HG02623 (cell line): ENCODE results near the gene TTC24.
"Not testable (repeated sequence)": the region's sequence is repeated elsewhere in the genome, so short reads cannot be mapped to it uniquely, and the experiment has no call there.

Experiments
- ATAC-seq: cut with Tn5 transposase; IDR thresholded peaks from one replicate; pipeline ENCODE4 v1.9.1; 2021; ENCODE audit warnings: moderate library complexity; ENCODE audit not compliant: unreplicated experiment

The TTC24 gene

DNA sequence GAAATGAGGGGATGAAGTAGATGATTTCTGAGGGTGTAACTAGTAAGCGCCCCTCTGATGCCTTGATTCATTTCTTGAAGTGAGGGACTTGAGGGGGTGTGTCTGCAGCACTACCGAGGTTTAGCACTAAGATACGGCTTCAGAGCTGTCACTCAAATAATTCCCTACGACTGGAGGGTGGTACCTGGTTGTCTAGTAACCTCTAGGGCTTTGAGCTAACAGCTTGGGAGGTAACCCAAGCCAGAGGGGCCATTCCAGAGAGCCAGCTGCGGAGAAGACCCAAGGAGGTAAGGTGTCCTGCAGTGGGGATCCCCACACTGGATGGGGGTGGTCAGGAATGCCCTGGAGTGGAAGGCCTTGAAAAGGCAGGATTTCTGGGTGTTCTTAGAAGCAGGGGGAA, at the start of gene TTC24:
TSS of gene TTC24 (plus strand) at position 252 of the 400 bp plus-strand sequence. CDS start 1,642 bp downstream, outside the sequence.
- ATAC-seq, result no peak

DNA sequence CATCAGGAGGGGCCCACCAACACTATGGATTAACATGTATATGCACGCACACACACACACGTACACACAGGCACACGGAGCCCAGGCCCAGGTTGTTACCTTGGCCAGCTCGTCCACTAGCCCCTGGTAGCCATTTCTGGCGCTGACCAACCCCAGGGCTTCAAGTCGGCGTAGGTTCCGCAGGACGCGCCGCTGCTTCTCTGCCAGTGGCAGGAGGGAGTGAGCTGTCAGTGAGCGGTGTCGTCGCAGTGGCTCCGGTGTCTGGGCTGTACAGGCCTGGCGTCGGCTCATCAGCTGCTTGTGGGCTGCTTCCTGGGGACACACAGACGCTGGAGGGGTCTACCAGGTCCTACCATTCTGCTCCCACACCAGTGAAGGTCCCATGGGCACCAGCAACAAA, 49.5 kb upstream of the TTC24 start:
- no peak for ATAC-seq

DNA sequence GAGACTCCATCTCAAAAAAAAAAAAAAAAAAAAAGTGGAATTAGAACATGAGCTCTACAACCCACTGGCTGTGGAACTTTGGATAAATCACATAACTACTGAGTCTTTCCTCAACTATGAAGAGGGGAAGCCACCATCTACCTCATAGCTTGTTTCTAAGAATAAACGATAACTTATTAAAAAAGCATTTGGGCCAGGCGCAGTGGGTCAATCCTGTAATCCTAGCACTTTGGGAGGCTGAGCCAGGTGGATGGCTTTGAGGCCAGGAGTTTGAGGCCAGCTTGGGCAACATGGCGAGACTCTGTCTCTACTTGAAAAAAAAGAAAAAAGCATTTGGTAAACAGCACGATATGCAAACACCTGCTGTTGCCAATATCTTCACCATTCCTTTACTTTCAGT, 47.1 kb upstream of the TTC24 start:
- ATAC-seq, result no peak

DNA sequence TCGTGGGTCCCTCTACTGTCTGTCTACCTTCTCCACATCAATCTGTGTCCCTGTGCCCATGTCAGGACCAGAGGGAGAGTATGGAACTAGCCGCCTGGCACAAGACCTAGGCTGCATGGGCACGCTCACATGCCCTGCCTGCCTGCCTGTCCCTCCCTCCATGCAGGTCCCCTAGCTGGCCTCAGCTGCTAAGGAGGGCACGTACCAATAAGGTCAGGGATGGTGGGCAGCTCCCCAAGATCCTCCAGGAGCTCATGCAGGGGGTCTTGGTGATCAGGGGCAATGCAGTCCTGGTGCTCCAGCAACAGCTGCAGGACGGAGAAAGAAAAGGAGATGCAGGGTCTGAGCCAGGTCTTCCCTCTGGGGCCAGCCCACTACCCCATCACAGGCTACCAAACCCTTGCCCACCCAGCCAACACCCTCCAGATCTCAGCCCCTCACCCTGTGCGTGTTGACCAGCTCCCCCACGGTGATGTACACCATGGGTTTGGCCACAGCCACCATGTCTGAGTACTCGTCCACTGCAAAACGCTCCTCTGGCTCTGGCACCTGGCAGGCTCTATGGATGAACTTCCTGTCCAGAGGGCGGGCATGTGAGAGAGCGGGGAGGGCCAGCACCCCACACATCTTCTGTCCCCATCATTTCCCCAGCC, 45.8 kb upstream of the TTC24 start:
- no peak for ATAC-seq

DNA sequence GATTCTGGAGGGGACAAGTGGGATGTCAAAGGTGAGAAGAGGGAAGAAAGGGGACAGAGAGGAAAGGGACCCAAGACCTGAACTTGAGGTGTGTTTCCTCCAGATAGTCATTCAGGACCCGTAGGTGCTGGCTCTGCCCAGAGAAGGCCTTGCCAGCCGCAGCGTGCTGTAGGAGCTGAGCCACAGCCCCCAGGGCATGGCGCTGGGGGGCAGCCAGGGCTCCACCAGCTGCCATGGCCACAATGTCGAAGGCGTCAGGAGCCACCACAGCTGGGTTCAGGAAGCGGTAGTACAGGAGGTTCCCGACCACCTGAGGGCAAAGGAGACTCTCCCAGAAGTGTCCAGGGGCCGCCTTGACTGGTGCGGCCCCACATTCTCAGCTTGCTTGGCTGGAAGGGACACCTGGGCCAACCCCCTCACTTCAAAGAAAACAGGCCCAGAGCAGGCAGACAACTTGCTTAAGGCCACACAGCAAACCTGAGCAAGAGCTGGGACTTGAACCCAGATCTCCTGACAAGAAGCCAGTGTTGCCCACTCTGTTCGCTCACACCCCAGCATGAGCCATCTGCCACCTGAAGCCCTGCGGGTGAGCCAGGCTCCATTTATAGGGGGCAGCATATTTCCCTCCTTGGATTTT, 45.0 kb upstream of the TTC24 start:
- ATAC-seq, result no peak

DNA sequence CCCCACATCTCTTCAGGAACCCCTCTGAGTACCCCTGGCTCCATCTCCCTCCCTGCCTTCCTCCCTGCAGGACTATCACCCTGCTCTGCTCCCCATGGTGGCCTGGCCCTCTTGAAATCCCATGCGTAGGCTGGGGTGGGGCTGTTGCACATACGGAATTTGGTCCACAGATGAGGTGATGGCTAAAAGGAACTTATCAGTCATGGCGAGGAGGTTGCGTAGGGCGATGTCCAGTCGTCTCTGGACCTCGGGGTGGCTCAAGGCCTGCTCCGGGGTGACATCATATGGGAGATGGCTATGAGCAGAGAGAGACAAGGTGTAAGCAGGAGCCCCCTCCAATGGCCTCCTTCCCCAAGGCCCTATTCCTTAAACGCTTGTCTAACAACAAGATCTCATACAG, 42.5 kb upstream of the TTC24 start:
- no peak for ATAC-seq

DNA sequence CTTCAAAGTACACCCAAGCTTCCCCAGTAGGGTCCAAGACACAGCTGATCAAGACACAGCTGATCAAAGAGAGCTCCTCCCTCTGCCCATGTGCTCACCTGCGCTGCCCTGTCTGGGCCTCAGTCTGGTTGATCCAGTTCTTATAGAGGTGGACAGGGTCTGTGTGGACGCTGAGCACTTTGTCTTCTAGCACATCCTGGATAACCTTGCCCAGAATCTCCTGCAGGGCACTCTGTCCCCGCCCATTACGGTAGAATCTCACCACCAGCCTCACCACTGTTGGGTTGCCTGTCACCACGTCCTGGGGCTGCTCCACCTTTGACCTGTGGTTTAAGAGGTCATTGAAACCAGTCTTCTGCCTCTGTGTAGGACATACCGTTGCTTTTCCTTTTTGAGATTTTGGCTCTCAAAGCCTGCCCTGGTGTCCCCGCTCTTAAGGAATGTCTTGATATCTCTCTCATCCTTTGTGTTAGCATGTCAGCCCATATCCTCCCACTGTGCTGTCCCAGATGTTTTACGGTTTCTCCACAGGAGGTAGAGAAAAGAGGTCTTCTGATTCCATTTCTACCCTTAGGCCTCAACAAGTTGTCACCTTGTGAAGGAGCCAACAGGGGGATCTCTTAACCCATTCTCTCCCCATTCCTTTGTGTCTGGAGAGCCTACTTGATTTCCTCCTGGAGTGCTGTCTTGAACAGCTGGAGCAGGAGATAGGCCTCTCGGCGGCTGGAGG, 40.6 kb upstream of the TTC24 start:
- ATAC-seq, result no peak

DNA sequence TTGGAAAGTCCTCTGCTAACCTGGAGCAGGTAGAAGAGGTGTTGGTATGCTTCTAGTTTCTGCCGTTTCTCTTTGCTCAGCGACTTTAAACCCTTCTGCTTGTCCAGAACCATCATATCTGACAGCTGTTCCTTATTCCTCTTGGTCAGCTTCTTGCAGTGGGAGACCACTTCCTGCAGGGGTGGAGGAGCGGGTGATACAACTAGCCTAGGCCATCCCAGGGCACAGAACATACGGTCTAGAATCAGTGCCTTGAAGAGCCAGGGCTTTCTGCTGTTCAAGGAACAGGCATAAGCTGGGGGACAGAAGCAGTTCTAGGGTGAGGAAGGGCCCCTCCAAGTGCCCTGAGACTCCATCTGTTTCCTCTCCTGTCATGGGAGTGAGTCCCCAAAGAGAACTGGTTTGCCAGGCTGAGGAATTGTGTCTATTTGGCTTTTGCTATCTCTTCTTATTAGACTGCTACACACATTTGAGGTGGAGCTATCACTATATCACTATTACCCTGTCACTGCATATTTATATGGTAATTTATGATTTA, 39.6 kb upstream of the TTC24 start:
- no peak for ATAC-seq

DNA sequence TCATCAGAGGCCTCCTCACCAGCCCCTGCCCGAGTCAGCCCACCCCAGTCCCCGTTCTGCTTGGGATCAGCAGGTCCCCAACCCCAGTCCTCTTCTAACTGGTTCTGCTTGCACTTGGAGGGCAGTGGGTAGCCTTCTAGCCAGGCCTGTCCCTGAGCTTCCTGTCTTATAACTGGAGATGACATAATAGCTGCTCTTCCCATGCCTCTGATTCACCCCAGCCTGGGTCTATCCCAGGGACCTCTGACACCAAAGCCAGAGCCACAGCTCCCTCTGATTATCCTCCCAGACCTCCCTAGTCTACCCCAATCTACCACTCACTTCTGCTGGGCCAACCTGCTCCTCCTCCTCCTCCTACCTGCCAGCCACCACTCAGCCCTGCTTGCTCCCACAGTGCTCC, 38.6 kb upstream of the TTC24 start:
- no peak for ATAC-seq

DNA sequence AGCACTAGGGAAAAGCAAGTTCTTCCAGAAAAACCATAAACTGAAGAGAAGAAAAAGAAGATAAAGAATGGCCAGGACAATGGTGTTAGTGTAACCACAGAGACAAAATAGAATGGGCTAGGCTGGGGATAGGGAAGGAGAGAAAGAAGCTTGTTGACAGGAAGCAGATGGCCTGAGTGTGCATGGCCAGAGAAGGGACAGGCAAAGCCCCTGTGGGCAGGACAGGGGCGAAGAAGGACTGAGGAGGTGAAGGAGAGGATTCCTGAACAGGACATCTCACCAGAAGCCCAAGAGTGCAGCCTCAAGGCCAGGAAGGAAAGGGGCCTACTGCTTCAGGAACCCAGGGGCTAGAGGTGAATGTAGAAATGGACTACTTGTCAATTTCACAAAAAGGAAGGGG, 36.5 kb upstream of the TTC24 start:
- ATAC-seq, result no peak

DNA sequence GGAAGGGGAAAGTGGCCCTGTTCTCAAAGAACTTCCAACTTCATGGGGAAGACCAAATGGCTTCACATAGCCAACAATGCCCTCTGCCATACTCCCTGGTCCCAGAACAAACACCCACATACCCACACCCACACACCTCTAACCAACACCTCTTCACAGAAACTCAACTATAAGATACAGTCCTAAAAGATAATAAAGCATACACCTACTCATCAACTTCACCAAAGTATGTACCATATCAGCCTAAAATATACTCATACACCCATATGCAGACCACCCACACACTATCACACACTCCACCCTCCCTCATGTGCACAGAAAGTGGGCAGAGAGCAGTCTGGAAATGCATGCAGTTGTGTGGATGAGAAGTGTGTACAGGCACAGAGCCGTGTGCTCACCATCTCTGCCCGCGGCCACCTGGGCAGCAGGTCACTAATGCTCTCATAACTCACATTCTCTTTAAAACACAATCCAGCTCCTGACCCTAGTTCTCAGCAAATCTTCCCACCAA, 34.9 kb upstream of the TTC24 start:
- ATAC-seq, result no peak

DNA sequence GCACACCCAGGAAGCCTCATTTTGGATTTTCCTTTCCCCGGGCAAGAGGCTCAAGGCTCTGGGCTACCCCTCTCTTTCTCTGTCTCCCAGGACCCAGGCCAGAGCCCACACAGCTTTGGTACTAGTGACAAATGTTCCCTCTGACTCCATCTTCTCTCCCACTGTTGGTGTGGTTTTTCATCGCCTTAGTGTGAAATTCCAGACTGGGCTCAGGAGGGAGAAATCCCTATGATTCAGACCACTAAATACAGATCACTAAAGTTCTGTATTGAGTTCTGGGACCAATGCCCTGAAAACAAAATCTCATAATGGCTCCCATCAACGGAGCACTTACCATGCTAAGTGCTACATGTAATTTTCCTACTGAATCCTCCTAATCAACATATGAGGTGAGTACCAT, 33.3 kb upstream of the TTC24 start:
- no peak for ATAC-seq

DNA sequence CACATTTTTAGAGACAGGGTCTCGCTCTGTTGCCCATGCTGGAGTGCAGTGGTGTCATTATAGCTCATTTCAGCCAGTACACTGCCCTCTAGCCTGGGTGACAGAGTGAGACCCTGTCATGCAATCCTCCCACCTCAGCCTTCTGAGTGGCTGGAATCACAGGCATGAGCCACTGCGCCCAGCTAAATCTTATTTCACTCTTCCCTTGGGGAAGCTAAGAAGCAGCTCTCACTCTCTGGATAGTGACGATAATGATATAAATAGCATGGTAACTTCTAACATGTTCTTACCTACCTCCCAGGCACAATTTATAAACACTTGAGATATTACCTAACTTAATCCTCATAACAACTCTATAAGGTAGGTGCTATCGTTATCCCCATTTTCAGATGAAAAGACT, 32.1 kb upstream of the TTC24 start:
- ATAC-seq, result no peak

DNA sequence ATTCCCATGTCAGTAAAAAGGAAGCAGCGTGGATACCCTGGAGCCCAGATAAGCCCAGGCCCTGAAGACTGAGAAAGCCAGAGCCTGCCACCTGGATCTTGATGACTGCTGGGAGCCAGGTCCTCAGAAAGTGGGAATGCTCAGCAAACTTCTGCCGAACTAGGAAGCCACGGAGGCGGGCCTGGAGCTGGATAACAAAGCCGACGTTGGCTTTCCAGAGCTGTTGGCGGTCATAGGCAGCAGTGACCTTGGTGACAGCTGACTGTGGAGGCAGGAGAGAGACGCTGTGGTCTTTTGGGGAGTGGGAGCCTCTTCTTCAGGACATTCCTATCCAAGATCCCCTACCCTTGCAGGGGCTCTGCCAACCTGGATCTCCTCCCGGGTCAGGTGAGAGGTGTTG, 31.5 kb upstream of the TTC24 start:
- no peak for ATAC-seq

DNA sequence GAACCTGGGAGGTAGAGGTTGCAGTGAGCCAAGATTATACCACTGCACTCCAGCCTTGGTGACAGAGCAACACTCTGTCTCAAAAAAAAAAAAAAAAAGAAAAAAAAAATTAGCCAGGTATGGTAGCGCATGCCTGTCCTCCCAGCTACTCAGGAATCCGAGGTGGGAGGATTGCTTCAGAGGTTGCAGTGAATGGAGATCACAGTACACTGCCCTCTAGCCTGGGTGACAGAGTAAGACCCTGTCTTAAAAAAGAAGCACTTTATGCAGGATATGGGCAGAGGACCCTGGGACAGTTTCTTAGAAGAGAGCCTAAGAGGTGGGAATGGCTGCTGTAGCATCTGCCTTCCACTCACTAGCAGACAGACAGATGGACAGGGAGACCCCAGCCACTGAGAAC, 30.1 kb upstream of the TTC24 start:
- no peak for ATAC-seq

DNA sequence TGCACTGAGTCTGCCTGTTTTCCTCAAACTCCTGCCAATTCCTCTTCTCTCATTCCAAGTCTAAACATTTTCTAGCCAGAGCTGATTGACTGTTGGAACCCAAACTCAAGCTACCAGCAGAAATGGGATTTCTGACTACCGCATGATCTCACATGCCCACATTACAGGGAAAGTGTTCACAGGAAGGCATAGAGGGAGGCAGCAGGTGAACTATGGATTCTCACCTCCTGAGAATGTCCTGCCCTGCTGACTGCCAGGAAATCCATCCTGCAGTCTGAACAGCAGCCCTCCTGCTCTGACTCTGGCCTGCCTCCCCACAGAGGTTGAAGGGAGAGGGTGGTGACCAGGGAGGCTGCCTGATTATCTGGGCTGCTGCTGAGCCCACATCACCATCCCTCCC, 29.7 kb upstream of the TTC24 start:
- no peak for ATAC-seq

DNA sequence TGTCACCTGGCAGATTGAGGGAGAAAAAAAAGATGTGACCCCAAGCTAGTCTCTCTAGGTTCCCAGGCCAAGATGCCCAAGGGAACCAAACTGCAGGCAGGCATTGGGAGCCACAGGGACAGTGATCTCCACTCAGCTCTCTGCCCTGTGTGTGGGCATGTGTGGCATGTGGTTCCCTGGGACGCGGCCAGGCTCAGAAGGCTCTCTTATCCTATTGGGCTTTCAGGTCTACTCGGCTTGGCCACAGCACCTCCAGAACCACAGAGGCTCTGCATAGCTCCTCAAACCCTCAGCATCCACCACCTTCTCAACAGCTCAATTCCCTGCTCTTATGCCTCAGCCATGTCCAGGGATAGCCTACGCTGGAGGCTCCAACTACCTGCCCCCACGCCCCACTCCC, 29.2 kb upstream of the TTC24 start:
- no peak for ATAC-seq

DNA sequence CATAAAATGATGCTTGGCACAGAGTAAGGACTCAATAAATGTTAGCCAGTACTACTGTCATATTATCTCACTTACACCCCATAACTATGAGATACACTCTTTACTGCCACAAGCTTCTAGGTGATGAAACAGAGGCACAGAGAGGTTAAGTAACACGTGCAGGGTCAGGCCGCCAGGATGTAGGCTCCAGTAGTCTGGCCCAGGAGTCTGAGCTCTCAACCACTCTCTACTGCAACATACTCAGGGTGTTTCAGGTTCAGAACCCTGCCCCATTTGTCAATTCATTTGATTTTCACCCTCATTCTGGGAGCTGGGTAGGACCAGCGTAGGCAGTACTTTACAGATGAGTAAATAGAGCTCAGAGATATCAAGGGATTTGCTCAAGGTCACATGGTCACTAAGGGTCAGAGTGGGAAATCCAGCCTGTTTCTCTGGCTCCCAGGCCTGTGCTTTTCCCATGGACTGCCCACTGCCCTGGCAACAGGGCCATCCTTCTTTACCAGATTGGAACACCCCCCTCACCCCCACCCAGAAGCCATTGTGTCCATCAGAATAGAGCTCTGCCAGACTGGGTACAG, 28.4 kb upstream of the TTC24 start:
- no peak for ATAC-seq

DNA sequence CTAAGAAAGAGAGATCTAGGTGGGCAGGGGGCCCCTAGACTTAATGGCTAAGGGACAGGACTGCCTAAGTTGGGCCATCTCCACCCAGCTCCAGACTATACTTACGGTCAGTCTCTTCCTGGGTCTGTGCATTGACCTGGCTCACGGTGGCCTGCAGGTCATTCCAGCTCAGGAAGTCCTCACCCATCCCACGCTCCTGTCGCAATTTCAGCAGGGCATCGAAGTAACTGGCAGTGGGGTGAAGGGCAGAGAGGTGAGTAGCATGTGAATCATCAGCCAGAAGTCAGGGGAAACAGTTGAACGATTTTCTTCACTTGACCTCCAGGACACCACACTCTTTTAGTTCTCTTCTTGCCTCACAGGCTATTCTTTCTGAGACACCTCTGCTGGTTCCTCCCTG, 27.7 kb upstream of the TTC24 start:
- no peak for ATAC-seq

DNA sequence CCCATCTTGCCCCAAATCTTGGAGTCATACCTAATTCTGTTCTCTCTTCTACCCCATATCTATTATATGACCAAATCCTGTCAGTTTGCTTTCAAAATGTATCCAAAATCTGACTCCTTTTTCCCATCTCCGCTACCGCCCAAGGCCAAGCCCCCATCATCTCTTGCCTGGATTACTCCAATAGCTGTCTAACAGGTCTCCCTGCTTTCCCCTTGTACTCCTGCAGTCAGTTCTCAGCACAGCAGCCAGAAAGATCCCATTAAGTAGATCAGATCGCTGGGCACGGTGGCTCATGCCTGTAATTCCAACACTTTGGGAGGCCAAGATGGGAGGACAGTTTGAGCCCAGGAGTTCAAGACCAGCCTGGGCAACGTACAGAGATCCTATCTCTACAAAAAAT, 27.0 kb upstream of the TTC24 start:
- no peak for ATAC-seq

DNA sequence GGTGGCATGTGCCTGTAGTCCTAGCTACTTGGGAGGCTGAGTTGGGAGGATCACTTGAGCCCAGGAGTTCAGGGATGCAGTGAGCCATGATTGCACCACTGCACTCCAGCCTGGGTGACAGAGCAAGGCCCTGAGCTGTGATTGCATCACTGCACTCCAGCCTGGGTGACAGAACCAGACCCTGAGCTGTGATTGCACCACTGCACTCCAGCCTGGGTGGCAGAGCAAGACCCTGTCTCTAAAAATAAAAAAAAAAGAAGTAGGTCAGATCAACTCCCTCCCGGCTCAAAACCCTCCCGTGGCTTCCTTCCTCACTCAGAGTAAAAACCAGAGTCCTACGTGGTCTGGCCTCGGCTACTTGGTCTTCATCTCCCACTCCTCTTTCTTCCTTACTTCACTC, 26.6 kb upstream of the TTC24 start:
- not testable (repeated sequence) for ATAC-seq
